SH-SY5Y (cell line): ENCODE measurements around the gene APOBEC3H.

ENCODE experiments used
- GATA2 ChIP-seq: IDR thresholded peaks from 2 replicates; pipeline ENCODE4 v1.6.1; 2011; ENCODE audit warnings: mild to moderate bottlenecking, low read depth, low read length
- GATA3 ChIP-seq: IDR thresholded peaks from 2 replicates; pipeline ENCODE4 v1.6.1; 2011; ENCODE audit warnings: low read depth, mild to moderate bottlenecking, low read length, moderate library complexity

DNA sequence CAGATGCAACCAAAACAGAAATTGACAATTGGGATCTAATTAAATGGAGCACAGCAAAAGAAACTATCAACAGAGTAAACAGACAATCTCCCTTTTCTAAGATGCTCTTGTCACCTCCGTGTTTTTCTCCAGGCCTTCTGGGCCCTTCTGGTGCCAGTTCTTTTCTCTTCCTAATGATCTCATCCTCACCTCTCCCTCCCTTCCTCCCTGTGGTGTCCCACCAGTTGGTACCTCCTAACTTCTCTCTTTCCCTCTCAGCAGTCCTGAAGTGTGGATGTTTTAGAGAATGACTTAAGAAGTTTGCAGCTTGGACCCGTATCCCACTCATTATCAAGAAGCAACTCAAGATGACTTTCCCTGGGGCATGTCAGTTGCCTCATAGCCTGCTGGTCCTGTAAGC is 6.4 kb downstream of the APOBEC3H start:
- TF ChIP-seq GATA2 (no peak), GATA3 (no peak)
